IMR-90 (cell line): ENCODE results near the gene SPC25. TPM values are rescaled to one million over a fixed set of nuclear protein-coding genes. Genes with fewer than 3 reads are reported as not detected.
"Not testable (repeated sequence)": the region's sequence is repeated elsewhere in the genome, so short reads cannot be mapped to it uniquely, and the experiment has no call there.

Experiments used
- ATAC-seq: fragments of 200-7000 bp; cut with Tn5 transposase; 2 replicates; pipeline ENCODE4 v1.9.1; 2020; ENCODE audit warnings: low read depth, mild to moderate bottlenecking, moderate library complexity
- BruUV-seq: library from RNA; stranded (reverse); fragments of 400-500 nt; replicated peaks from 2 replicates; lab custom pipeline; 2021; lab: Mats Ljungman, UMichigan
- CTCF ChIA-PET: fragments of 300-600 bp; formaldehyde crosslinking; extraction: SDS; loops from one replicate; lab custom pipeline; 2021; ENCODE audit warnings: antibody characterized with exemption; lab: Yijun Ruan, JAX
- POLR2A ChIA-PET: fragments of 300-600 bp; sonication (Branson Sonifier 250); formaldehyde crosslinking; loops from one replicate; lab custom pipeline; 2022; ENCODE audit warnings: antibody characterized with exemption; ENCODE audit not compliant: unreplicated experiment; lab: Charles Lee
- DNase-seq: peaks from one replicate; pipeline ENCODE4 v3.0.0; 2013
- H2AFZ ChIP-seq: replicated peaks from 2 replicates; pipeline ENCODE3; 2013; ENCODE audit warnings: low read length, mild to moderate bottlenecking; ENCODE audit not compliant: poor library complexity
- H2AK5ac ChIP-seq: 2 replicates; pipeline ENCODE4 v1.6.1; 2013; ENCODE audit warnings: low read depth, low read length, inconsistent platforms
- H2AK9ac ChIP-seq: replicated peaks from 2 replicates; pipeline ENCODE3; 2013; ENCODE audit warnings: mild to moderate bottlenecking, low read depth, low read length, moderate library complexity; ENCODE audit not compliant: poor library complexity
- H2BK120ac ChIP-seq: 2 replicates; pipeline ENCODE4 v1.6.1; 2013; ENCODE audit warnings: low read depth, low read length, inconsistent platforms
- H2BK15ac ChIP-seq: 3 replicates; pipeline ENCODE4 v1.6.1; 2013; ENCODE audit warnings: low read depth, low read length, inconsistent platforms
- H2BK20ac ChIP-seq: 2 replicates; pipeline ENCODE4 v1.6.1; 2013; ENCODE audit warnings: low read depth, mild to moderate bottlenecking, inconsistent platforms, low read length, moderate library complexity
- H2BK5ac ChIP-seq: 2 replicates; pipeline ENCODE4 v1.6.1; 2013; ENCODE audit warnings: mild to moderate bottlenecking, low read depth, low read length, inconsistent platforms; ENCODE audit not compliant: poor library complexity, severe bottlenecking
- H3K14ac ChIP-seq: replicated peaks from 2 replicates; pipeline ENCODE4 v1.6.1; 2013; ENCODE audit warnings: low read depth, low read length, inconsistent platforms
- H3K18ac ChIP-seq: 2 replicates; pipeline ENCODE4 v1.6.1; 2013; ENCODE audit warnings: low read depth, low read length, control low read depth
- H3K23ac ChIP-seq: 2 replicates; pipeline ENCODE4 v1.6.1; 2013; ENCODE audit warnings: low read depth, low read length, inconsistent platforms
- H3K27ac ChIP-seq: 2 replicates; pipeline ENCODE4 v1.5.1; 2013; ENCODE audit warnings: mild to moderate bottlenecking, control low read depth, low read length; ENCODE audit not compliant: insufficient read depth
- H3K27me3 ChIP-seq: 2 replicates; pipeline ENCODE4 v1.6.1; 2013; ENCODE audit warnings: low read length; ENCODE audit not compliant: control insufficient read depth, insufficient read depth
- H3K36me3 ChIP-seq: 2 replicates; pipeline ENCODE4 v1.6.1; 2013; ENCODE audit warnings: low read length, mixed read lengths; ENCODE audit not compliant: control insufficient read depth, insufficient read depth
- H3K4ac ChIP-seq: 2 replicates; pipeline ENCODE4 v1.6.1; 2013; ENCODE audit warnings: low read depth, low read length, inconsistent platforms
- H3K4me1 ChIP-seq: 2 replicates; pipeline ENCODE4 v1.6.1; 2013; ENCODE audit warnings: low read length, mixed read lengths; ENCODE audit not compliant: control insufficient read depth, insufficient read depth
- H3K4me2 ChIP-seq: 2 replicates; pipeline ENCODE4 v1.6.1; 2013; ENCODE audit warnings: low read depth, mild to moderate bottlenecking, control low read depth, low read length, moderate library complexity
- H3K4me3 ChIP-seq: 2 replicates; pipeline ENCODE4 v1.5.1; 2013; ENCODE audit warnings: low read depth, mild to moderate bottlenecking, control low read depth, low read length, moderate library complexity; ENCODE audit not compliant: insufficient read depth
- H3K56ac ChIP-seq: 2 replicates; pipeline ENCODE4 v1.6.1; 2013; ENCODE audit warnings: low read length, inconsistent platforms; ENCODE audit not compliant: insufficient read depth; ENCODE audit errors: extremely low read depth
- H3K79me1 ChIP-seq, 2 experiments: 2 replicates each; pipeline ENCODE4 v1.6.1; 2013; ENCODE audit warnings: low read length in 2 of 2, inconsistent platforms in 1 of 2, low read depth in 1 of 2
- H3K9ac ChIP-seq: 2 replicates; pipeline ENCODE4 v1.6.1; 2013; ENCODE audit warnings: low read depth, low read length, control low read depth
- H3K9me1 ChIP-seq: 2 replicates; pipeline ENCODE4 v1.6.1; 2013; ENCODE audit warnings: low read length, inconsistent platforms; ENCODE audit not compliant: insufficient read depth
- H3K9me3 ChIP-seq: 2 replicates; pipeline ENCODE4 v1.6.1; 2013; ENCODE audit warnings: low read length; ENCODE audit not compliant: control insufficient read depth, insufficient read depth
- H4K20me1 ChIP-seq: 2 replicates; pipeline ENCODE4 v1.6.1; 2013; ENCODE audit warnings: low read length, inconsistent platforms; ENCODE audit not compliant: insufficient read depth
- H4K5ac ChIP-seq: 2 replicates; pipeline ENCODE4 v1.6.1; 2013; ENCODE audit warnings: mild to moderate bottlenecking, low read depth, low read length, control low read depth
- H4K8ac ChIP-seq, 2 experiments: 2 replicates each; pipeline ENCODE4 v1.6.1; 2013; ENCODE audit warnings: low read depth in 2 of 2, low read length in 2 of 2, control low read depth in 1 of 2, inconsistent platforms in 1 of 2
- H4K91ac ChIP-seq: 2 replicates; pipeline ENCODE4 v1.6.1; 2013; ENCODE audit warnings: low read depth, low read length, inconsistent platforms; ENCODE audit not compliant: insufficient read depth
- WGBS, 2 experiments: methylation state at CpG; one replicate each; pipeline versions ENCODE4 v1.1.5 to v1.1.7; 2013; ENCODE audit warnings: missing lambda C conversion rate in 2 of 2; ENCODE audit not compliant: insufficient read length in 1 of 2; ENCODE audit errors: extremely low coverage in 2 of 2; 5-methylcytosine and 5-hydroxymethylcytosine counted together
- dilution Hi-C: fragments of 300-500 bp; cut with HindIII; formaldehyde crosslinking; loops from one replicate; pipeline ENCODE4 v1.14.3; 2018; ENCODE audit warnings: low sequenced_read_pairs; ENCODE audit not compliant: unreplicated experiment
- in situ Hi-C: fragments of 300-500 bp; cut with MboI; formaldehyde crosslinking; loops from 3 replicates; pipeline ENCODE4 v1.14.3; 2019; ENCODE audit warnings: low sequenced_read_pairs, inconsistent platforms, mixed read lengths
- intact Hi-C: fragments of 100-400 bp; cut with micrococcal nuclease; formaldehyde crosslinking; loops from 2 replicates; pipeline ENCODE4 v1.10.0; 2022
- polyA plus RNA-seq, 3 experiments: library from polyadenylated mRNA; depleted of rRNA; stranded (reverse); fragments of >200 nt; gene quantifications; 2 replicates each; pipeline ENCODE4 v1.2.3, GENCODE V29; 2012; ENCODE audit warnings: low replicate concordance in 1 of 3
- total RNA-seq: library from RNA; depleted of rRNA; stranded (reverse); fragments of >200 nt; gene quantifications from 2 replicates; pipeline ENCODE4 v1.2.3, GENCODE V29; 2012

Gene SPC25
- total and polyA plus RNA-seq, 2 of the 4 experiments (the other 2 are of a cell fraction), result 2.0 to 7.1 TPM

DNA sequence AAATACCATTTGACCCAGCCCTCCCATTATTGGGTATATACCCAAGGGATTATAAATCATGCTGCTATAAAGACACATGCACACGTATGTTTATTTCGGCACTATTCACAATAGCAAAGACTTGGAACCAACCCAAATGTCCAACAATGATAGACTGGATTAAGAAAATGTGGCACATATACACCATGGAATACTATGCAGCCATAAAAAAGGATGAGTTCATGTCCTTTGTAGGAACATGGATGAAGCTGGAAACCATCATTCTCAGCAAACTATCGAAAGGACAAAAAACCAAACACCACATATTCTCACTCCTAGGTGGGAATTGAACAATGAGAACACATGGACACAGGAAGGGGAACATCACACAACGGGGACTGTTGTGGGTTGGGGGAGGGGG is 19.4 kb downstream of the SPC25 start:
- H3K4ac ChIP-seq, dilution Hi-C loops, H2AK9ac ChIP-seq, H2BK120ac ChIP-seq, H3K4me3 ChIP-seq, H3K79me1 ChIP-seq, intact Hi-C loops, H3K27ac ChIP-seq, H3K9me3 ChIP-seq, H3K27me3 ChIP-seq, H3K4me1 ChIP-seq, in situ Hi-C loops, H3K4me2 ChIP-seq, H3K23ac ChIP-seq, BruUV-seq, DNase-seq, H2BK5ac ChIP-seq, H4K5ac ChIP-seq, H4K20me1 ChIP-seq, H3K36me3 ChIP-seq, H3K18ac ChIP-seq, H2BK20ac ChIP-seq, H2BK15ac ChIP-seq, H3K56ac ChIP-seq, H2AFZ ChIP-seq, ATAC-seq, H3K14ac ChIP-seq, H4K8ac ChIP-seq, H4K91ac ChIP-seq, H3K9ac ChIP-seq, POLR2A ChIA-PET, H3K9me1 ChIP-seq, CTCF ChIA-PET, H2AK5ac ChIP-seq: not testable (repeated sequence)
- WGBS, 2 experiments, result no CpG with 5 or more reads among the region's 4 CpGs

DNA sequence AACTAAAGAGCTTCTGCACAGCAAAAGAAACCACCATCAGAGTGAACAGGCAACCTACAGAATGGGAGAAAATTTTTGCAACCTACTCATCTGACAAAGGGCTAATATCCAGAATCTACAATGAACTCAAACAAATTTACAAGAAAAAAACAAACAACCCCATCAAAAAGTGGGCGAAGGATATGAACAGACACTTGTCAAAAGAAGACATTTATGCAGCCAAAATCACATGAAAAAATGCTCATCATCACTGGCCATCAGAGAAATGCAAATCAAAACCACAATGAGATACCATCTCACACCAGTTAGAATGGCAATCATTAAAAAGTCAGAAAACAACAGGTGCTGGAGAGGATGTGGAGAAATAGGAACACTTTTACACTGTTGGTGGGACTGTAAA is 19.9 kb downstream of the SPC25 start:
- intact Hi-C loops, H2BK20ac ChIP-seq, H2BK5ac ChIP-seq, H4K8ac ChIP-seq, POLR2A ChIA-PET, H3K14ac ChIP-seq, H2AFZ ChIP-seq, H3K23ac ChIP-seq, H4K5ac ChIP-seq, H2BK120ac ChIP-seq, H3K9me1 ChIP-seq, ATAC-seq, BruUV-seq, H2AK9ac ChIP-seq, H3K4me2 ChIP-seq, H4K20me1 ChIP-seq, H3K9me3 ChIP-seq, dilution Hi-C loops, H3K4ac ChIP-seq, H3K4me3 ChIP-seq, H3K27me3 ChIP-seq, H3K4me1 ChIP-seq, DNase-seq, H3K56ac ChIP-seq, H2BK15ac ChIP-seq, H3K36me3 ChIP-seq, H2AK5ac ChIP-seq, H4K91ac ChIP-seq, in situ Hi-C loops, H3K27ac ChIP-seq, H3K79me1 ChIP-seq, H3K9ac ChIP-seq, H3K18ac ChIP-seq, CTCF ChIA-PET: not testable (repeated sequence)
- WGBS, 2 experiments, result no CpG with 5 or more reads among the region's 1 CpG
